Ectodermal cell (in vitro differentiated cells): Measurements from ENCODE around the gene PLEKHG5.

Source experiments
- H3K27ac ChIP-seq: 2 replicates; pipeline ENCODE4 v1.7.0; 2013; ENCODE audit warnings: mild to moderate bottlenecking, low read depth, low read length; ENCODE audit not compliant: insufficient read depth, poor library complexity, severe bottlenecking
- H3K27me3 ChIP-seq: 2 replicates; pipeline ENCODE4 v1.7.0; 2013; ENCODE audit warnings: mild to moderate bottlenecking, low read length; ENCODE audit not compliant: insufficient read depth, control insufficient read depth, poor library complexity, severe bottlenecking
- H3K36me3 ChIP-seq: one replicate; pipeline ENCODE4 v1.7.0; 2013; ENCODE audit warnings: low read length; ENCODE audit not compliant: control insufficient read depth, insufficient read depth
- H3K4me1 ChIP-seq: one replicate; pipeline ENCODE4 v1.7.0; 2013; ENCODE audit warnings: low read length; ENCODE audit not compliant: control insufficient read depth, insufficient read depth
- H3K4me3 ChIP-seq: 2 replicates; pipeline ENCODE4 v1.7.0; 2013; ENCODE audit warnings: low read depth, low read length, control low read depth; ENCODE audit not compliant: insufficient read depth
- H3K9me3 ChIP-seq: 2 replicates; pipeline ENCODE4 v1.7.0; 2013; ENCODE audit warnings: mild to moderate bottlenecking, low read length, moderate library complexity; ENCODE audit not compliant: control insufficient read depth
- WGBS, 2 experiments: methylation state at CpG; one replicate each; pipeline ENCODE4 v1.1.7; 2013; ENCODE audit warnings: missing lambda C conversion rate in 2 of 2; 5-methylcytosine and 5-hydroxymethylcytosine counted together

The PLEKHG5 gene

DNA sequence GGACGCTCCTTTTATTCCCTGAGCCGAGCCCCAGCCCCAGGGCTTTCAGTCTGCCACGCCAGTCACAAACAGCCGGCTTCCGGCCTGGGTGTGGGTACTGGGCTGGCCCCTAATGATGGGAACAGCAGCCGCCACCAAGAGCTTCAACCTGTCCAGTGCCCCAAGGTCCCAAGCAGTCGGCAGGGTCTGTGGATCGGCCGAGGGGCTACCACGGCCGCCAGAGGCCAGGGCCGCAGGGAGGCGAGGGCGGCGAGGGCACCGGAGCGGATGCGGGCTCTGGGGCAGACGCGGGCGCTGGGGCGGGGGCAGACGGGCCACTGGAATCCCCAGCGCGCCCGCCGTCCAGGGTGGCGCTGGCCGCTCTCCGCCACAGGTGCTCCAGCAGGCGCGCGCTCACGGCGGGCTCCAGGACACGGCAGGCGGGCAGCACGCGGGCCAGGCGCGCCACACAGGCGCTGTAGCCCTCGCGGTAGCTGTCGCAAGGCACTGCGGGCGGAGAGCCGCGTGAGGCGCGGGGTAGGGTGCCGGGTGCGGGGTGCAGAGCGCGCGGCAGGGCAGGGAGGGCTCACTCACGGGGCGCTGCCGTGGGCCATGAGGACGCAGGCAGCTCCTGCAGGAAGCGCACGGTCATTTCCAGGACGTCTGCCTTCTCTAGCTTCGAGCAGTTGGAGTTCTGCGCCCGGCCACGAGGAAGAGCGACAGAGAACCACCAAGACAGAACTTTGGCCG lies 72.6 kb downstream of the PLEKHG5 start:
- no peaks in the 10 kb centered on the region for H3K9me3 ChIP-seq
- H3K27ac ChIP-seq, result no peak overlapping the region
- peak overlapping the region; percentile 27 for H3K4me3 ChIP-seq
- H3K4me1 ChIP-seq, result peaks cover 16% of the 10 kb centered on the region
- no peaks in the 10 kb centered on the region for H3K36me3 ChIP-seq
- 17 to 19% methylated on average over 69 of the region's 69 CpGs for WGBS, 2 experiments
- peaks cover 96% of the 10 kb centered on the region for H3K27me3 ChIP-seq

DNA sequence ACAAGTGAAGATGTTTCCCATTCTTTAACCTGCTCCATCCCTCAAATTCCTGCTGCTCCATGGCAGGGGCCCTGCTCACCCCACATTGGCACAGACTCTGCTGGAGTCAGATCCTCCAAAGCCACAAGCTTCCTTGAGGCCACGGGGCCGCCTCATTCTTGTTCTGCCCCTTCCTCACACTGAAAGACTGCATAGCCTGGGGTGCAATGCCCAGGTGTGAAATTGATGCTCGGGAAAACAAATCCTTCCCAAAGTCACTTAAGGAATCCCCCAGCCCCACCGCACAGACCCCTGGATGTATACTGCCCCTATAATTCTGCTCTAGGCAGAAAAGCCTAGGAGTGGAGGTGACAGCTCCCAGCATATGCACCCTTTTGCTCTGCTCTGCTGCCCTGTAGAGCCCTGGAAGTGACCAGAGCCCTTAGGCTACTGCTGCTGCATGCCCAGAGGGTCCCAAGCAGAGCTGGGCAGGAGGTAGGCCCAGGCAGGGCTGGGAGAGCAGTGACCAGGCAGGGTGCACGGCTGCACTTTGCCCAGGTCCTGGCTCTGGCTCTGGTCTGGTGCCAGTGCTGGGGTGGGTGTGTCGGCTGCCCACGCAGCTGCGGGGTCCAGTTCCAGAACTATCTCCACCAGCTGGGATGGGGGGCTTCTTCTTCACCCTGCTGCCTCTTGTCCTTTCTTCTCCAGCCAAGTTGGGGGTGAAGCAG lies 73.4 kb downstream of the PLEKHG5 start:
- Histone ChIP-seq H3K4me3 (no peak overlapping the region), H3K27ac (no peak overlapping the region), H3K4me1 (peaks cover 12% of the 10 kb centered on the region), H3K27me3 (peaks cover 95% of the 10 kb centered on the region), H3K36me3 (no peaks in the 10 kb centered on the region), H3K9me3 (no peaks in the 10 kb centered on the region)
- 76 to 81% methylated on average over 8 of the region's 8 CpGs for WGBS, 2 experiments
